NCI-H69 (cell line): ENCODE measurements around the gene KRTAP10-11.
"Not testable (repeated sequence)": the region's sequence is repeated elsewhere in the genome, so short reads cannot be mapped to it uniquely, and the experiment has no call there.

Experiments used
- DNase-seq: peaks from one replicate; lab custom pipeline; 2025; lab: John Stamatoyannopoulos, UW

KRTAP10-11 gene

GRCh38 chr21:44615466-44615865 is 30.7 kb upstream of the KRTAP10-11 start:
- no peak for DNase-seq

- peak; percentile 88 for DNase-seq
These were observed 30.2 kb upstream of the KRTAP10-11 start for GRCh38 chr21:44615911-44616590.

DNA sequence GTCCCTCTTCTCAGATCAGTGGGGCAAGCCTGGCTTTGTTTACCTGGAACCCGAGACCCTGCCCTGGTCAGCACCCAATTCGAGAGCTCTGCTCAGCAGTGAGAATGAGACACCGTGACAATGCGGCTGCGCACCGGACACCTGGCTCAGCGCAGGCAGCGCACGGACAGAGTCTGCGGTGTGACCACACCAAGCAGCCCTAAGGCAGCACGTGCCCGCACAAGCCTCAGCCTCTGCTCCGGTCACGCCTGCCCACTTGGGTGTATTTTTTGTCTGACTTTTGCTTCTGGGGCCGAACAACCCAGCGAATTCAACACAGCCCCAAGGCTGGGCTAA is 29.7 kb upstream of the KRTAP10-11 start:
- DNase-seq = no peak

DNA sequence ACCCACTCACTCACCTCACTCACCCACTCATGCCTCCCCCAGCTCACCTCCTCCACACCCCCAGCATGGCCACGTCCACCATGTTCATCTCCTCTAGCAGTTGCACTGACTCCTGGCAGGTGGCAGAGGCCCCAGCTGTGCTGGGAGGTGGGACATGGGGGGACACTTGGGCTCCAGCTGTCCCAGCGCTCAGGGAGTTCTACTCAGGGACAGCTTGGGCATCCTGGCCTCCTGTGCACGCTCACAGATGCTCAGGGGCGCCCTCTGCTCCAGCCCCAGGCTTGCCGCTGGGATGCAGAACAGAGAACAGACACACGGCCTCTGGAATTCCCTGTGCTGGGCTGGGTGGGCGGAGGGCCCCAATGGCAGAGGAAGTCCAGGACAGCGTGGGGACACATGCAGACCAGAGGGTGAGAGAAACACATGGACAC is 29.1 kb upstream of the KRTAP10-11 start:
- DNase-seq = no peak

- DNase-seq = no peak
These were observed 27.7 kb upstream of the KRTAP10-11 start for GRCh38 chr21:44618504-44618903.

DNA sequence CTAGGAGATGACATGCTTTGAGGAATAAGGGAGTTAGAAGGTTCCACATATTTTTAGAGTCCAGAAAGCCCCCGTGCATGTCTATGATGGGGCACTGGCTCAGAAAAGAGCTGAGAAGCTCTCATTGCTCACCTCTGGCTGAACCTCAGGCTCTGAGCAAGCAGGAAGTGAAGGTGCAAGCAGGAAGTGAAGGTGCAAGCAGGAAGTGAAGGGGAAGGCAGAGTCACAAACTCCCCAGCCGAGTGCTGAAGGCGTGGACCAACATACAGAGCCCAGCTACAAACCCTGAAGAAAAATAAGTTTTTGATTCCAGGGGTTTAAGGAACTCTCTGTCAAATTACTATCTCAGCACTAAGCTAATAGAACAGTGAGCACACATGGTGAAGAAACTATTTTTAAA is 27.3 kb upstream of the KRTAP10-11 start:
- DNase-seq = no peak

DNA sequence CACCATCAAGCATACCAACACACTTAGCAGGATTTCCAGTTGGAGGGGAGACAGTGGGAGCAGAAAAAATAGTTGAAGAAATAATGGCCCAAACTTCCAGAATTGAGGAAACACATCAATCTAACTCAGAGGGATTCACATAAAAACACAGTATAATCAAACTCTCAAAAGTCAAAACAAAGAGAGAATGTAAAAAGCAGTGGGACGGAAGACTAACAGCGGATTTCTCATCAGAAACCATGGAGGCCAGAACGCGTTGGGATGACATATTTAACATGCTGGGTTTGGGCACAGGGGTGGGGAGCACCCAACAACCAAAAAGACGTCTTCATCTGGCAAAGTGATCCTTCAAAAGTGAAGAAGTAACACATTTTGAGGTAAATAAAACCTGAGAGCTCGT is 26.3 kb upstream of the KRTAP10-11 start:
- no peak for DNase-seq

GRCh38 chr21:44623575-44623974 is 22.6 kb upstream of the KRTAP10-11 start:
- DNase-seq = no peak

DNA sequence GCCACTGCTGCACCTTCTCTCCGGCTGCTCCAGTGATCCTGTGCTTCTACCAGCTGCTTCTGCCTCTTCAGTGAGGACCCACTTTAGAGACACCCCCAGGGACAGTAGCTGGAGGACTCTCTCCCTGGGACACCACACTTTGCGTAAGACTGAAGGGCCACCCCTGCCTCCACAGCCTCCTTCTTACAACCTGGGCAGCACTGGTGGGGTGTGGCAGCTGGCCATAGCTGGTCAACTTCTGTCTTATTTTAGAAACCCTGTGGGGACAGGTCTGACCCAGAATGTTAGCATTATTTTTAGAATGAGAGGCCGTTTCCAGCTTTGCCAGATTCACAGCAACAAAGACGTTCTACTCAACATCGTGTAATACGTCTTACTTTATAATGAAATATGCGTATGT is 20.5 kb upstream of the KRTAP10-11 start:
- DNase-seq = no peak

- no peak for DNase-seq
These were observed 20.0 kb upstream of the KRTAP10-11 start for GRCh38 chr21:44626262-44626661.

DNA sequence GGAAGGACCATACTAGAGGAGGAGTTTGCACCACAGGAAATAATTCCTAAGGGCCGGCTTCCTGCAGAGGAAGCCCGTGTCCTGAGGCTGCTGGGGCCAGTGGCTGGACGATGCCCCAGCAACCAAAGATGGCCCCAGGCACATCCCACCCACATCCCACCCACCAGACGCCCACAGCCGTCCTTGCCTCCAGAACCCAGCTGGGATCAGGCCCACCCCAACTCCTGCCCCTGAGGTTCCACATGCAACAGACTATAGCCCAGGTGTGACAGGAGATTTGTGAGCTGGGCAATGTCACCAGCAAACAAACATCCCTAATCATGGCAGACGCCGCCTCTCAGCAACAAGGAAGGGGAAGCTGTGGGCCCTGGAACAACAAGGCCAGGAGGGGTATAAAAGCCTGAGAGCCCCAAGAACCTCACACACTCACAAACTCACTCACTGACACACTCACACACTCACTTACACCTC is 19.5 kb upstream of the KRTAP10-11 start, which contains the start of gene KRTAP10-9:
Gene KRTAP10-9, plus strand, starts transcription at position 421 of the 471 bp plus-strand sequence. CDS start 79 bp downstream, outside the sequence.
- peak; percentile 74 for DNase-seq

GRCh38 chr21:44627181-44627822 is 18.9 kb upstream of the KRTAP10-11 start:
- peak; percentile 91 for DNase-seq

- not testable (repeated sequence) for DNase-seq
These were observed 18.4 kb upstream of the KRTAP10-11 start for GRCh38 chr21:44627831-44628233.

- DNase-seq = no peak
These were observed 17.4 kb upstream of the KRTAP10-11 start for GRCh38 chr21:44628707-44629391.

GRCh38 chr21:44630440-44630839 is 15.8 kb upstream of the KRTAP10-11 start:
- peak; percentile 38 for DNase-seq

DNA sequence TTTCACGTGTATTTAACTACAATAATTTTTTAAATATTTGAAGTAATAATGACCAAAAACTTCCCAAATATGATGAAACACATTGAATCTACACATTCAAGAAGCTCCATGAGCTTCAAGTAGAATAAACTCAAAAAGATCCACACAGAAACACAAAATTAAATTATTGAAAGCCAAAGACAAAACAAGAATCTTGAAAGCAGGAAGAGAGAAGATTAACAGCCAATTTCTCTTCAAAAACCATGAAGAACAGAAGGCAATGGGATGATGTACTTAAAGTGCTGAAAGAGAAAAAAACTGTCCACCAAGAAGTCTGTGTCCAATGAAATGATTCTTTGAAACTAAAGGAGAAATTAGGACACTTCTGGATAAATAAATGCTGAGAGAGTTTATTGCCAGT is 14.1 kb upstream of the KRTAP10-11 start:
- no peak for DNase-seq

- no peak for DNase-seq
These were observed 9.8 kb upstream of the KRTAP10-11 start for GRCh38 chr21:44636209-44637017.

- DNase-seq = peak; percentile 98
These were observed 9.0 kb upstream of the KRTAP10-11 start, which contains the start of gene KRTAP10-10 for GRCh38 chr21:44637018-44637850. Gene KRTAP10-10 (plus strand): TSS chr21:44637356. CDS start chr21:44637418, 62 bp downstream.

- DNase-seq = not testable (repeated sequence)
These were observed 8.3 kb upstream of the KRTAP10-11 start for GRCh38 chr21:44637851-44638348.

DNA sequence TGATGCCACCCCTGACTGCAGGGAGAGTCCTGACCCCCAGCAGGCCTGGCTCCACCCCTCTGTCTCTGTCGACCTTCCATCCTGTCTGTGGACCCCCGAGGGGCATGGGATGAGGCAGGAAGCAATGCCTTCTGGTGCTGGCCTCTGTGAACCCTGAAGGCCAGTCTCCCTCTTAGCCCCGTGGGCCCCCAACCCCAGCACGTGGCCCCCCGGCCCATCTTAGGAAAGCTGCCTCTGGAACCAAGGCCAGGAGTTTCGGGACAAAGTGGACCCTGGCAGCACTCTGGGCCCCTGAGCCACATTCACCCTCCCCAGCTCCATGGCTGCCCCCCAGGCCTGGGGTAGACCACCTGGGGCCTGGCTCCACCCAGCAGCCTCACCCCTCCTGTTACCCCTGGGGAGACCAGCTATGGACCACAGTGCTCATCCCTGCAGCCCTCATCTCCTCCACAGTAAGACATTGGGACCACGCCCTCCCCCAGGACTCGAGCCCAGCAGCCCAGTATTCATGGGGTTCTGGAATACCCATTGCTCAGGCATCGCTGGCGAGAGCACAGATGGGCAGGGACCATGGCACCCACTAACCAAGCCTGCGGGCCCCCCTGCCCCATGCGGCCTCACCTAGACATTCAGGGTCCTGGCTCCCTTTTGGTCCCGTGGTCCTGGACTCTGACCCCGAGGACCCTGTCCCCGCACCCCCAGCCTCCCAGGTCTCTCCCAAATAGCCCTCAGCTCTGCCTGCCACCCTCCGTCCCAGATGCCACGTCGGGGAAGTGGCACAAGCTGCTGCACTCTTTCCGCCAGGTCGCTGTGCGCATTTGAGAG is 7.5 kb upstream of the KRTAP10-11 start:
- not testable (repeated sequence) for DNase-seq
